Measurements from ENCODE around the gene ITGA8. TPM values are rescaled to one million over a fixed set of nuclear protein-coding genes. Genes with fewer than 3 reads are reported as not detected.

The ITGA8 gene
- total RNA-seq, 1 donor from 2014 or later: 1.7 TPM

GRCh38 chr10:15620337-15620736 lies 99.4 kb downstream of the ITGA8 start:
- Histone ChIP-seq H3K9me3 (replicated peaks) (no peaks in the 10 kb centered on the region), H3K36me3 (no peaks in the 10 kb centered on the region), H3K27me3 (ENCODE audit: low read depth) (no peaks in the 10 kb centered on the region), H3K4me3 (no peak overlapping the region), H3K4me1 (peaks cover 13% of the 10 kb centered on the region), H3K27ac (replicated peaks) (peak overlapping the region; percentile 17)
- DNase-seq: no peak
- no peak for TF ChIP-seq CTCF (IDR thresholded peaks at IDR 0.05; ENCODE audit: borderline replicate concordance)
- intact Hi-C loops (cut with micrococcal nuclease): no loop called here

- no peak for DNase-seq
- H3K4me3 ChIP-seq: no peak overlapping the region
- intact Hi-C loops (cut with micrococcal nuclease): no loop called here
- no peaks in the 10 kb centered on the region for H3K27me3 ChIP-seq (ENCODE audit: low read depth)
- peaks cover 18% of the 10 kb centered on the region for H3K4me1 ChIP-seq
- no peak for TF ChIP-seq CTCF (IDR thresholded peaks at IDR 0.05; ENCODE audit: borderline replicate concordance)
- no peaks in the 10 kb centered on the region for H3K9me3 ChIP-seq (replicated peaks)
- H3K36me3 ChIP-seq: no peaks in the 10 kb centered on the region
- no peak overlapping the region for H3K27ac ChIP-seq (replicated peaks)
These were observed 110.5 kb downstream of the ITGA8 start for GRCh38 chr10:15609246-15609645.

- DNase-seq: no peak
- TF ChIP-seq CTCF (IDR thresholded peaks at IDR 0.05; ENCODE audit: borderline replicate concordance): no peak
- intact Hi-C loops (cut with micrococcal nuclease): no loop called here
- Histone ChIP-seq H3K4me3 (peak overlapping the region; percentile 26), H3K9me3 (replicated peaks) (no peaks in the 10 kb centered on the region), H3K36me3 (no peaks in the 10 kb centered on the region), H3K27ac (replicated peaks) (peak overlapping the region; percentile 83), H3K4me1 (peaks cover 35% of the 10 kb centered on the region), H3K27me3 (ENCODE audit: low read depth) (no peaks in the 10 kb centered on the region)
These were observed 113.3 kb downstream of the ITGA8 start for GRCh38 chr10:15606377-15606776.

- DNase-seq: no peak
- H3K27ac ChIP-seq (replicated peaks): peak overlapping the region; percentile 83
- peak overlapping the region; percentile 26 for H3K4me3 ChIP-seq
- H3K4me1 ChIP-seq: peaks cover 38% of the 10 kb centered on the region
- TF ChIP-seq CTCF (IDR thresholded peaks at IDR 0.05; ENCODE audit: borderline replicate concordance): no peak
- H3K9me3 ChIP-seq (replicated peaks): no peaks in the 10 kb centered on the region
- no peaks in the 10 kb centered on the region for H3K27me3 ChIP-seq (ENCODE audit: low read depth)
- intact Hi-C loops (cut with micrococcal nuclease): no loop called here
- no peaks in the 10 kb centered on the region for H3K36me3 ChIP-seq
These were observed 113.9 kb downstream of the ITGA8 start for GRCh38 chr10:15605740-15606369.

GRCh38 chr10:15603446-15604011 lies 116.2 kb downstream of the ITGA8 start:
- H3K27ac ChIP-seq (replicated peaks): peak overlapping the region; percentile 83
- intact Hi-C loops (cut with micrococcal nuclease): no loop called here
- H3K36me3 ChIP-seq: no peaks in the 10 kb centered on the region

More at GRCh38 chr10:15603446-15604011, 116.2 kb downstream of the ITGA8 start:
- Histone ChIP-seq H3K4me3 (no peak overlapping the region), H3K9me3 (replicated peaks) (no peaks in the 10 kb centered on the region), H3K4me1 (peaks cover 38% of the 10 kb centered on the region), H3K27me3 (ENCODE audit: low read depth) (no peaks in the 10 kb centered on the region)
- DNase-seq: no peak
- no peak for TF ChIP-seq CTCF (IDR thresholded peaks at IDR 0.05; ENCODE audit: borderline replicate concordance)

Data from left ventricle myocardium inferior (tissue), 1 donor.